IMR-90 (cell line): ENCODE measurements around the gene ADGRA3.

Experiments
- BHLHE40 ChIP-seq: fragments of 150-350 bp; IDR thresholded peaks from 2 replicates; pipeline ENCODE4 v1.6.1; 2016; ENCODE audit warnings: mild to moderate bottlenecking, low read depth, low read length
- CHD1 ChIP-seq: IDR thresholded peaks from 2 replicates; pipeline ENCODE4 v1.6.1; 2012; ENCODE audit warnings: low read depth, low read length, improper control_type of control experiment
- POLR2A ChIP-seq: IDR thresholded peaks from 2 replicates; pipeline ENCODE4 v1.6.1; 2012; ENCODE audit warnings: mild to moderate bottlenecking, low read depth, low read length
- RAD21 ChIP-seq: IDR thresholded peaks from 2 replicates; pipeline ENCODE4 v1.6.1; 2012; ENCODE audit warnings: low read length, improper control_type of control experiment
- RCOR1 ChIP-seq: IDR thresholded peaks from 2 replicates; pipeline ENCODE4 v1.6.1; 2012; ENCODE audit warnings: mild to moderate bottlenecking, low read length, improper control_type of control experiment; ENCODE audit not compliant: insufficient replicate concordance
- SMC3 ChIP-seq: fragments of 150-350 bp; IDR thresholded peaks from 2 replicates; pipeline ENCODE4 v1.6.1; 2016; ENCODE audit warnings: low read depth, mild to moderate bottlenecking, antibody characterized with exemption, low read length, moderate library complexity
- TF ChIP-seq, protein P1 (sequence below): conservative IDR thresholded peaks from 2 replicates; pipeline ENCODE4 v1.5.1; 2012; ENCODE audit warnings: mild to moderate bottlenecking, low read depth, low read length, improper control_type of control experiment

DNA sequence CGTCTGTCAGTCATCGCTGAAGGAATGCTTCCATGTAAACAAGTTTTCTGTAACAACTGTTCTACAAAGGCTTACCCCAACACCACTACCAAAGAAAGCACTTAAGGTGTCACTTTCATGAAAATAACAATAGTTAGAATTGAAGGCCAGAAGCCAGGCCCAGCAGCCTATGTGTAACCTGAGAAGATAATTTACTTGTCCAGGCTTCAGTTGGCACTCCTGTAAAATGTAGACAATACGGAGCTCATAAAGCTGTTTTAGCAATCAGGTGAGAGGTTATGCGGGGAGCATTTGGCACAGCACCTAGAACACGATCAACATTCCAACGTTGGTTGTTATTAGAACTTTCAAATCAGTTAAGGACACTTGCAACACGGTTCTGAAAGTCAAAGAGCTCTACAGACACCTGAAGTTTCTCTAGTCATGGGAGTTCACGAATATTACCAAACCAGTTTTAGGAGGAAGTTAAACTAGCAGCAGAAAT, 15.7 kb downstream of the ADGRA3 start:
- TF ChIP-seq, protein P1, sequence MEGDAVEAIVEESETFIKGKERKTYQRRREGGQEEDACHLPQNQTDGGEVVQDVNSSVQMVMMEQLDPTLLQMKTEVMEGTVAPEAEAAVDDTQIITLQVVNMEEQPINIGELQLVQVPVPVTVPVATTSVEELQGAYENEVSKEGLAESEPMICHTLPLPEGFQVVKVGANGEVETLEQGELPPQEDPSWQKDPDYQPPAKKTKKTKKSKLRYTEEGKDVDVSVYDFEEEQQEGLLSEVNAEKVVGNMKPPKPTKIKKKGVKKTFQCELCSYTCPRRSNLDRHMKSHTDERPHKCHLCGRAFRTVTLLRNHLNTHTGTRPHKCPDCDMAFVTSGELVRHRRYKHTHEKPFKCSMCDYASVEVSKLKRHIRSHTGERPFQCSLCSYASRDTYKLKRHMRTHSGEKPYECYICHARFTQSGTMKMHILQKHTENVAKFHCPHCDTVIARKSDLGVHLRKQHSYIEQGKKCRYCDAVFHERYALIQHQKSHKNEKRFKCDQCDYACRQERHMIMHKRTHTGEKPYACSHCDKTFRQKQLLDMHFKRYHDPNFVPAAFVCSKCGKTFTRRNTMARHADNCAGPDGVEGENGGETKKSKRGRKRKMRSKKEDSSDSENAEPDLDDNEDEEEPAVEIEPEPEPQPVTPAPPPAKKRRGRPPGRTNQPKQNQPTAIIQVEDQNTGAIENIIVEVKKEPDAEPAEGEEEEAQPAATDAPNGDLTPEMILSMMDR = no peak
- TF ChIP-seq POLR2A = no peak
- TF ChIP-seq SMC3 = no peak
- no peak for TF ChIP-seq RAD21
- TF ChIP-seq BHLHE40 = no peak
- no peak for TF ChIP-seq CHD1
- no peak for TF ChIP-seq RCOR1
